Glomerular endothelial cell (primary cell): Measurements from ENCODE around the gene SRGAP1. TPM values are rescaled to one million over a fixed set of nuclear protein-coding genes. Genes with fewer than 3 reads are reported as not detected.
"Not testable (repeated sequence)": the region's sequence is repeated elsewhere in the genome, so short reads cannot be mapped to it uniquely, and the experiment has no call there.

ENCODE experiments used
- DNase-seq: peaks from one replicate; pipeline ENCODE4 v3.0.0-alpha.2; 2011; ENCODE audit warnings: low read depth, low spot score; ENCODE audit errors: extremely low read depth
- total RNA-seq: library from RNA; depleted of rRNA; stranded (reverse); fragments of >200 nt; gene quantifications from 2 replicates; pipeline ENCODE4 v1.2.3, GENCODE V29; 2015

Gene SRGAP1
- total RNA-seq, 1 donor from 2014 or later, result 14.9 TPM

- not testable (repeated sequence) for DNase-seq
Observed at GRCh38 chr12:64076565-64076964, 232.1 kb downstream of the SRGAP1 start.

GRCh38 chr12:64077922-64078321, 233.4 kb downstream of the SRGAP1 start:
- no peak for DNase-seq

- no peak for DNase-seq
Observed at GRCh38 chr12:64080319-64081007, 236.0 kb downstream of the SRGAP1 start.

GRCh38 chr12:64081008-64081404, 236.5 kb downstream of the SRGAP1 start:
- no peak for DNase-seq

- DNase-seq, result no peak
Observed at GRCh38 chr12:64082116-64082515, 237.6 kb downstream of the SRGAP1 start.

- no peak for DNase-seq
Observed at GRCh38 chr12:64082866-64083268, 238.4 kb downstream of the SRGAP1 start.

- no peak for DNase-seq
Observed at GRCh38 chr12:64083285-64084210, 239.0 kb downstream of the SRGAP1 start.

GRCh38 chr12:64085154-64085553, 240.7 kb downstream of the SRGAP1 start:
- no peak for DNase-seq

- DNase-seq, result no peak
Observed at GRCh38 chr12:64085996-64086395, 241.5 kb downstream of the SRGAP1 start.

- DNase-seq, result no peak
Observed at GRCh38 chr12:64086946-64087345, 242.4 kb downstream of the SRGAP1 start.

GRCh38 chr12:64087761-64088160, 243.3 kb downstream of the SRGAP1 start:
- DNase-seq, result no peak

- DNase-seq, result peak; percentile 96
Observed at GRCh38 chr12:64088431-64089349, 244.2 kb downstream of the SRGAP1 start.

GRCh38 chr12:64090047-64090446, 245.5 kb downstream of the SRGAP1 start:
- DNase-seq, result no peak

GRCh38 chr12:64091186-64091585, 246.7 kb downstream of the SRGAP1 start:
- no peak for DNase-seq

- DNase-seq, result no peak
Observed at GRCh38 chr12:64092507-64093196, 248.2 kb downstream of the SRGAP1 start.

- DNase-seq, result no peak
Observed at GRCh38 chr12:64093689-64094088, 249.2 kb downstream of the SRGAP1 start.

GRCh38 chr12:64097366-64098105, 253.0 kb downstream of the SRGAP1 start:
- DNase-seq, result no peak

GRCh38 chr12:64098709-64099354, 254.3 kb downstream of the SRGAP1 start:
- DNase-seq, result no peak

- DNase-seq, result no peak
Observed at GRCh38 chr12:64099397-64099796, 254.9 kb downstream of the SRGAP1 start.
